Hematopoietic multipotent progenitor cell treated with erythropoietin and hydrocortisone succinate and interleukin-3 and kit ligand, for 17 days (in vitro differentiated cells): Measurements from ENCODE around the gene NAXE.
"Not testable (repeated sequence)": the region's sequence is repeated elsewhere in the genome, so short reads cannot be mapped to it uniquely, and the experiment has no call there.

ENCODE experiments used
- DNase-seq: peaks from one replicate; pipeline ENCODE4 v3.0.0-alpha.2; 2015; ENCODE audit warnings: low spot score

Gene NAXE

DNA sequence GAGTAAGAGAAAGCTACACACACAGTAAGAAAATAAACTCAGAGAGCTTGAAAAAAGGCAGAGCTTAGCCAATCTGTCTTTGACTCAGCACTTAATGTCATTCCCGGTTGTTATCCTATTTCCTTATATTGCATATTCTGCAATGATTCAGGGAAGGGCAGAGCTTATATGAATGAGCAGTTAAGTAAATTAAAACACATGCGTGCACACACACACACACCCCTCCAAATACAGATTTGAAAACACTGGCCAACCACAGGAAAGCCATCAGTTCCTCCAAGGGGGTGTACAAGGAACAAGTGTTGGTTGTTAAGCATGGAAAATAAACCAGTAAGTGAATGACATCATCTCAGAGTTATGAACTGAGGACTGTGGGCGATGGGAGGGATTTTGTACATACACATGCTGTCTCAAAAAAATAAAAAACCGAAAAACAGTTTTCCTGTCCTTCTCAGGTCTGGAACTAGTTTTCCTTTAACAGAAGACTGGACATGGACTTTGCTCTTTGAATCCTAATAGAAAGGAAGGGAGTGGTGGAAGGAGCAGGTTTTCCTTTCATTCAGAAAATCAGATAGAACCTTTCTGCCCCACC, 20.2 kb upstream of the NAXE start:
- DNase-seq = no peak

- peak; percentile 82 for DNase-seq
Observed at GRCh38 chr1:156571919-156572662, 19.5 kb upstream of the NAXE start, which contains the start of gene IQGAP3. Gene IQGAP3, minus strand, starts transcription at chr1:156572565. Its CDS starts 36 bp downstream, at chr1:156572529.

GRCh38 chr1:156572663-156573018, 18.9 kb upstream of the NAXE start:
- DNase-seq = no peak

DNA sequence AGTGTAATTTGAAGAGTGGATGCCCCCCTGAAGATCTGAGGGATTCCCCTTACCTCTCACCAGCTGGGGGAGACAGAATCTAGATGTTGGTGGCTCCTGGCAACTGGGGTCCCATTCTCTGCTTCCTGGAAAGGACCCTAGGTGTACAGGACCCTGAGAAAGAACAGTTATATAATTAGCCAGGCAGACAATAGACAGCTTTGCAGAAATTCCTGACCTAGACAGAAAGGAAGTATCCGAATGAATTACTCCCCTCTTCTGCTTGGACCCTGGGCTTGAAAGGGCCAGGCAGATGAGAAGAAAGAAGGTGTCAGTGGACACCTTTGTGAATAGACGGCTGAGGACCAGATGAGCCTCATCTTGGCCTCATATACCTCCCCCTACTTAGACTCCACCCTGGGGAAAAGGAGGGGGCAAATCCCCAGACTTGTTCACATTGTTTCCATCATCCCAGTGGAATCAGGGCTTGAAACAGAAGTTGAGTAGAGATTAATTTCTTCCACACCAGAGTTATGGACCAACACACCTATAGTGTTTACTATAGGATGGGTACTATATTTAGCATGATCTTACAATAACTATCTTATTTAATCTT, 17.4 kb upstream of the NAXE start:
- DNase-seq = no peak

- DNase-seq = no peak
Observed at GRCh38 chr1:156577550-156577949, 14.0 kb upstream of the NAXE start.

- DNase-seq = no peak
Observed at GRCh38 chr1:156578055-156578454, 13.5 kb upstream of the NAXE start.

GRCh38 chr1:156579472-156579871, 12.1 kb upstream of the NAXE start, which contains the start of gene TTC24:
Gene TTC24, plus strand, starts transcription at chr1:156579723. Its CDS starts 1,642 bp downstream, at chr1:156581365.
- no peak for DNase-seq

- DNase-seq = no peak
Observed at GRCh38 chr1:156581661-156582387, 9.8 kb upstream of the NAXE start.

GRCh38 chr1:156582388-156583017, 9.1 kb upstream of the NAXE start:
- DNase-seq = no peak

GRCh38 chr1:156583821-156584622, 7.6 kb upstream of the NAXE start:
- DNase-seq = peak; percentile 81

- DNase-seq = no peak
Observed at GRCh38 chr1:156584813-156585212, 6.8 kb upstream of the NAXE start.

DNA sequence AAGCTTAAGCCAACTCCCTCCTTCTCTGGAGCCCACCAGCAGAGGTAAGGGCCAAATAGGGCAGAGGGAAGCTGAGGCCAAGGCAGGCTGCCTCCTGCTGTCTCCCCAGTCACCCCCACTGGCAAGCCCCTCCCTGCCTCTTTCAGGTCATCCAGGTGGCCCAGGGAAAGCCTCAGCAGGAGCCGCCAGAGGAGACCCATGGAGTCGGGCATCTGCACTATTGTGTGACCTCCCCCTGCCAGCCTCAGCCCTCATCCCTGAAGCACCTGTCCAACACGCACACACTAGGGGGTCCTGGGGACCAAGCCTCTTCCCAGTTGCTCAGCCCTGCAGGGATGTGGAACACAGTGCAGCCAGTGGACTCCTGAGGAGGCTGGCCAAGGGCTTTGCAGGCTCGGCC, 5.3 kb upstream of the NAXE start:
- DNase-seq = no peak

GRCh38 chr1:156586892-156587477, 4.6 kb upstream of the NAXE start:
- no peak for DNase-seq

- not testable (repeated sequence) for DNase-seq
Observed at GRCh38 chr1:156587927-156588326, 3.6 kb upstream of the NAXE start.

- DNase-seq = no peak
Observed at GRCh38 chr1:156589546-156589945, 2.0 kb upstream of the NAXE start.

- DNase-seq = no peak
Observed at GRCh38 chr1:156590326-156591180, 1.0 kb upstream of the NAXE start.

DNA sequence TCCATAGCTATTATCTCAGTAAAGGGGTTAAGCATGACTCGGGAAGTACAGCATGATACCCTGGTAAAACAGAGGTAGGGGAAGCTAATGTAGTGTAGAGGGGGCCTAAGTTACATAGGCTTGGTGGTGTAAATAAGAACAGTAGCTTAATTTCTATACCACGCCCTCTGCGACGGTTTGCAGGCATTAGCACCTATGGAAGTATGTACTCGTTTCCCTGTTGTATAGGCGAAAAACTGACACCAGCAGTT, 470 bp upstream of the NAXE start:
- DNase-seq = no peak

DNA sequence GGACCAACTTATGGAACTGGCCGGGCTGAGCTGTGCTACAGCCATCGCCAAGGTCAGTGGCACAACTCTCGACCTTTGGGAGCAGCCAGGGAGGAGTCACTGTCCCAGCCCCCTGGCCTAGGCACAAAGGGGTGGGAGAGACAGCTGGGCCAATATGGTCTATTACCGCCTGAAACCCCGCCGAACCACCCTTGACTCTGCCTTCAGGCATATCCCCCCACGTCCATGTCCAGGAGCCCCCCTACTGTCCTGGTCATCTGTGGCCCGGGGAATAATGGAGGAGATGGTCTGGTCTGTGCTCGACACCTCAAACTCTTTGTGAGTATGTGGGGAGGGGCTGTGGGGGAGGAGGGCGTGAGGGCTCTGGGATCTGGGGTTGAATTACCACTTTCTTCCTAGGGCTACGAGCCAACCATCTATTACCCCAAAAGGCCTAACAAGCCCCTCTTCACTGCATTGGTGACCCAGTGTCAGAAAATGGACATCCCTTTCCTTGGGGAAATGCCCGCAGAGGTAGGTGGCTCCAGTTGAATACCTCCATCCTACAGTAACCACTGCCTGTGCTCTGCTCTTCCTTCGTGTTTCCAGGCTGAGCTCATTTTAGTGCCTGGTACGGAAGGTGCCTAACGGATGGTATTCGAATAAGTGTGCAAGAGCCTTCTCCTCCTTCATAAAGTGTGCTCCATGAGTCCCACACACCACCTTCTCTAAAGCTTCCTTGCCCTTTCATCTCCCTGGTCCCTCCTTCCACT, 758 bp downstream of the NAXE start:
- no peak for DNase-seq

- DNase-seq = no peak
Observed at GRCh38 chr1:156592910-156593660, 1.5 kb downstream of the NAXE start.
